ENCODE measurements around the gene SPAG16. TPM values are rescaled to one million over a fixed set of nuclear protein-coding genes. Genes with fewer than 3 reads are reported as not detected.

The SPAG16 gene
- total RNA-seq, 1 experiment from 2014 or later, result 13.0 TPM

DNA sequence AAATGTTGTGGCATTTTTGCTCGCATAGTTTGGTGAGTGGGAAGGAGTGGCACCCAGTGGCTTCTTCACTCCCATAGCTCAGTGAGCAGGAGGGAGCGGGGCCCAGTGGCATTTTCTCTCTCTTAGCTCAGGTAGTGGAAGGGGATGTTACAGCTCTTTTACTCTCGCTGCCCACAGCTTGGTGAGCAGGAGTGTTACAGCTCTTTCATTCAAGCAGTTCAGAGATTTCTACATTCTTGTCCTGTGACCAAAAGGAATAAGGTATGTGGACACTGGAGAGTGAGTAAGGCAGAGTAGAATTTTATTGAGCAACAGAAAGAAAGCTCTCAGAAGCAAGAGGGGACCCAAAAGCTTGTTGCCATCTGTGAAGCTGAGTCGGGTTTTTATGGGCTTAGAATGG, 192.4 kb downstream of the SPAG16 start:
- DNase-seq (ENCODE audit: low read depth, low spot score) (no peak), ATAC-seq (no peak)
- Histone ChIP-seq H3K27me3 (ENCODE audit: control insufficient read depth, insufficient read depth, low read length) (no peaks in the 10 kb centered on the region), H3K4me1 (ENCODE audit: control insufficient read depth, insufficient read depth, low read length) (no peaks in the 10 kb centered on the region), H3K9me3 (ENCODE audit: control insufficient read depth, insufficient read depth, low read depth, low read length) (0 out of 2 replicates have a peak, but pooled peaks cover 2% of the 10 kb centered on the region), H3K27ac (ENCODE audit: low read length) (no peak overlapping the region), H3K36me3 (ENCODE audit: control insufficient read depth, insufficient read depth, low read length) (no peaks in the 10 kb centered on the region), H3K4me3 (ENCODE audit: low read depth in 2 of 2, low read length in 2 of 2) (no peak overlapping the region)
- intact Hi-C loops (cut with micrococcal nuclease; ENCODE audit: unreplicated experiment) (no loop called here), in situ Hi-C loops (cut with HindIII; ENCODE audit: low pct_unique_long_range_greater_than_20kb, low sequenced_read_pairs) (no loop called here)
- ChIA-PET POLR2A (no interaction called here), CTCF (no interaction called here)
- TF ChIP-seq TCF7L2 (IDR thresholded peaks at IDR 0.05; ENCODE audit: low read depth, low read length), result no peak
- no peak for TF ChIP-seq REST (IDR thresholded peaks at IDR 0.05; ENCODE audit: insufficient read depth in 1 of 2, low read depth in 2 of 2, low read length in 1 of 2)
- no TSS peak for BruUV-seq (replicated peaks)

- H3K27ac ChIP-seq (ENCODE audit: low read length), result no peak overlapping the region
- ATAC-seq, result no peak
- ChIA-PET POLR2A (no interaction called here), CTCF (no interaction called here)
- H3K36me3 ChIP-seq (ENCODE audit: control insufficient read depth, insufficient read depth, low read length), result no peaks in the 10 kb centered on the region
- TF ChIP-seq TCF7L2 (IDR thresholded peaks at IDR 0.05; ENCODE audit: low read depth, low read length) (no peak), SIN3A (IDR thresholded peaks at IDR 0.05; ENCODE audit: borderline replicate concordance, insufficient read depth, low read depth, low read length) (no peak), REST (IDR thresholded peaks at IDR 0.05; ENCODE audit: insufficient read depth in 1 of 2, low read depth in 2 of 2, low read length in 1 of 2) (no peak), POLR2AphosphoS5 (IDR thresholded peaks at IDR 0.05; ENCODE audit: low read depth, low read length) (no peak)
- TF ChIP-seq, protein P1, sequence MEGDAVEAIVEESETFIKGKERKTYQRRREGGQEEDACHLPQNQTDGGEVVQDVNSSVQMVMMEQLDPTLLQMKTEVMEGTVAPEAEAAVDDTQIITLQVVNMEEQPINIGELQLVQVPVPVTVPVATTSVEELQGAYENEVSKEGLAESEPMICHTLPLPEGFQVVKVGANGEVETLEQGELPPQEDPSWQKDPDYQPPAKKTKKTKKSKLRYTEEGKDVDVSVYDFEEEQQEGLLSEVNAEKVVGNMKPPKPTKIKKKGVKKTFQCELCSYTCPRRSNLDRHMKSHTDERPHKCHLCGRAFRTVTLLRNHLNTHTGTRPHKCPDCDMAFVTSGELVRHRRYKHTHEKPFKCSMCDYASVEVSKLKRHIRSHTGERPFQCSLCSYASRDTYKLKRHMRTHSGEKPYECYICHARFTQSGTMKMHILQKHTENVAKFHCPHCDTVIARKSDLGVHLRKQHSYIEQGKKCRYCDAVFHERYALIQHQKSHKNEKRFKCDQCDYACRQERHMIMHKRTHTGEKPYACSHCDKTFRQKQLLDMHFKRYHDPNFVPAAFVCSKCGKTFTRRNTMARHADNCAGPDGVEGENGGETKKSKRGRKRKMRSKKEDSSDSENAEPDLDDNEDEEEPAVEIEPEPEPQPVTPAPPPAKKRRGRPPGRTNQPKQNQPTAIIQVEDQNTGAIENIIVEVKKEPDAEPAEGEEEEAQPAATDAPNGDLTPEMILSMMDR (IDR thresholded peaks at IDR 0.05), result no peak
- H3K4me3 ChIP-seq (ENCODE audit: low read depth in 2 of 2, low read length in 2 of 2), result no peak overlapping the region
- H3K9me3 ChIP-seq (ENCODE audit: control insufficient read depth, insufficient read depth, low read depth, low read length), result no peaks in the 10 kb centered on the region
- intact Hi-C loops (cut with micrococcal nuclease; ENCODE audit: unreplicated experiment) (no loop called here), in situ Hi-C loops (cut with HindIII; ENCODE audit: low pct_unique_long_range_greater_than_20kb, low sequenced_read_pairs) (no loop called here)
- BruUV-seq (replicated peaks), result no TSS peak
- H3K27me3 ChIP-seq (ENCODE audit: control insufficient read depth, insufficient read depth, low read length), result no peaks in the 10 kb centered on the region
- DNase-seq (ENCODE audit: low read depth, low spot score), result no peak
- H3K4me1 ChIP-seq (ENCODE audit: control insufficient read depth, insufficient read depth, low read length), result no peaks in the 10 kb centered on the region
These were observed 205.8 kb downstream of the SPAG16 start for GRCh38 chr2:213490087-213490486.

All from Panc1 (cell line).